IMR-90 (cell line): Measurements from ENCODE around the gene GBF1. TPM values are rescaled to one million over a fixed set of nuclear protein-coding genes. Genes with fewer than 3 reads are reported as not detected.

Source experiments
- ATAC-seq: fragments of 200-7000 bp; cut with Tn5 transposase; 2 replicates; pipeline ENCODE4 v1.9.1; 2020; ENCODE audit warnings: low read depth, mild to moderate bottlenecking, moderate library complexity
- BruUV-seq: library from RNA; stranded (reverse); fragments of 400-500 nt; replicated peaks from 2 replicates; lab custom pipeline; 2021; lab: Mats Ljungman, UMichigan
- CTCF ChIA-PET: fragments of 300-600 bp; formaldehyde crosslinking; extraction: SDS; loops from one replicate; lab custom pipeline; 2021; ENCODE audit warnings: antibody characterized with exemption; lab: Yijun Ruan, JAX
- POLR2A ChIA-PET: fragments of 300-600 bp; sonication (Branson Sonifier 250); formaldehyde crosslinking; loops from one replicate; lab custom pipeline; 2022; ENCODE audit warnings: antibody characterized with exemption; ENCODE audit not compliant: unreplicated experiment; lab: Charles Lee
- DNase-seq: peaks from one replicate; pipeline ENCODE4 v3.0.0; 2013
- H2AFZ ChIP-seq: replicated peaks from 2 replicates; pipeline ENCODE3; 2013; ENCODE audit warnings: low read length, mild to moderate bottlenecking; ENCODE audit not compliant: poor library complexity
- H2AK5ac ChIP-seq: 2 replicates; pipeline ENCODE4 v1.6.1; 2013; ENCODE audit warnings: low read depth, low read length, inconsistent platforms
- H2AK9ac ChIP-seq: replicated peaks from 2 replicates; pipeline ENCODE3; 2013; ENCODE audit warnings: mild to moderate bottlenecking, low read depth, low read length, moderate library complexity; ENCODE audit not compliant: poor library complexity
- H2BK120ac ChIP-seq: 2 replicates; pipeline ENCODE4 v1.6.1; 2013; ENCODE audit warnings: low read depth, low read length, inconsistent platforms
- H2BK15ac ChIP-seq: 3 replicates; pipeline ENCODE4 v1.6.1; 2013; ENCODE audit warnings: low read depth, low read length, inconsistent platforms
- H2BK20ac ChIP-seq: 2 replicates; pipeline ENCODE4 v1.6.1; 2013; ENCODE audit warnings: low read depth, mild to moderate bottlenecking, inconsistent platforms, low read length, moderate library complexity
- H2BK5ac ChIP-seq: 2 replicates; pipeline ENCODE4 v1.6.1; 2013; ENCODE audit warnings: mild to moderate bottlenecking, low read depth, low read length, inconsistent platforms; ENCODE audit not compliant: poor library complexity, severe bottlenecking
- H3K14ac ChIP-seq: replicated peaks from 2 replicates; pipeline ENCODE4 v1.6.1; 2013; ENCODE audit warnings: low read depth, low read length, inconsistent platforms
- H3K18ac ChIP-seq: 2 replicates; pipeline ENCODE4 v1.6.1; 2013; ENCODE audit warnings: low read depth, low read length, control low read depth
- H3K23ac ChIP-seq: 2 replicates; pipeline ENCODE4 v1.6.1; 2013; ENCODE audit warnings: low read depth, low read length, inconsistent platforms
- H3K27ac ChIP-seq: 2 replicates; pipeline ENCODE4 v1.5.1; 2013; ENCODE audit warnings: mild to moderate bottlenecking, control low read depth, low read length; ENCODE audit not compliant: insufficient read depth
- H3K27me3 ChIP-seq: 2 replicates; pipeline ENCODE4 v1.6.1; 2013; ENCODE audit warnings: low read length; ENCODE audit not compliant: control insufficient read depth, insufficient read depth
- H3K36me3 ChIP-seq: 2 replicates; pipeline ENCODE4 v1.6.1; 2013; ENCODE audit warnings: low read length, mixed read lengths; ENCODE audit not compliant: control insufficient read depth, insufficient read depth
- H3K4ac ChIP-seq: 2 replicates; pipeline ENCODE4 v1.6.1; 2013; ENCODE audit warnings: low read depth, low read length, inconsistent platforms
- H3K4me1 ChIP-seq: 2 replicates; pipeline ENCODE4 v1.6.1; 2013; ENCODE audit warnings: low read length, mixed read lengths; ENCODE audit not compliant: control insufficient read depth, insufficient read depth
- H3K4me2 ChIP-seq: 2 replicates; pipeline ENCODE4 v1.6.1; 2013; ENCODE audit warnings: low read depth, mild to moderate bottlenecking, control low read depth, low read length, moderate library complexity
- H3K4me3 ChIP-seq: 2 replicates; pipeline ENCODE4 v1.5.1; 2013; ENCODE audit warnings: low read depth, mild to moderate bottlenecking, control low read depth, low read length, moderate library complexity; ENCODE audit not compliant: insufficient read depth
- H3K56ac ChIP-seq: 2 replicates; pipeline ENCODE4 v1.6.1; 2013; ENCODE audit warnings: low read length, inconsistent platforms; ENCODE audit not compliant: insufficient read depth; ENCODE audit errors: extremely low read depth
- H3K79me1 ChIP-seq, 2 experiments: 2 replicates each; pipeline ENCODE4 v1.6.1; 2013; ENCODE audit warnings: low read length in 2 of 2, inconsistent platforms in 1 of 2, low read depth in 1 of 2
- H3K9ac ChIP-seq: 2 replicates; pipeline ENCODE4 v1.6.1; 2013; ENCODE audit warnings: low read depth, low read length, control low read depth
- H3K9me1 ChIP-seq: 2 replicates; pipeline ENCODE4 v1.6.1; 2013; ENCODE audit warnings: low read length, inconsistent platforms; ENCODE audit not compliant: insufficient read depth
- H3K9me3 ChIP-seq: 2 replicates; pipeline ENCODE4 v1.6.1; 2013; ENCODE audit warnings: low read length; ENCODE audit not compliant: control insufficient read depth, insufficient read depth
- H4K20me1 ChIP-seq: 2 replicates; pipeline ENCODE4 v1.6.1; 2013; ENCODE audit warnings: low read length, inconsistent platforms; ENCODE audit not compliant: insufficient read depth
- H4K5ac ChIP-seq: 2 replicates; pipeline ENCODE4 v1.6.1; 2013; ENCODE audit warnings: mild to moderate bottlenecking, low read depth, low read length, control low read depth
- H4K8ac ChIP-seq, 2 experiments: 2 replicates each; pipeline ENCODE4 v1.6.1; 2013; ENCODE audit warnings: low read depth in 2 of 2, low read length in 2 of 2, control low read depth in 1 of 2, inconsistent platforms in 1 of 2
- H4K91ac ChIP-seq: 2 replicates; pipeline ENCODE4 v1.6.1; 2013; ENCODE audit warnings: low read depth, low read length, inconsistent platforms; ENCODE audit not compliant: insufficient read depth
- CHD1 ChIP-seq: IDR thresholded peaks from 2 replicates; pipeline ENCODE4 v1.6.1; 2012; ENCODE audit warnings: low read depth, low read length, improper control_type of control experiment
- NFE2L2 ChIP-seq: fragments of 150-350 bp; IDR thresholded peaks from 2 replicates; pipeline ENCODE4 v1.6.1; 2016; ENCODE audit warnings: low read depth, mild to moderate bottlenecking, low read length
- RAD21 ChIP-seq: IDR thresholded peaks from 2 replicates; pipeline ENCODE4 v1.6.1; 2012; ENCODE audit warnings: low read length, improper control_type of control experiment
- WGBS, 2 experiments: methylation state at CpG; one replicate each; pipeline versions ENCODE4 v1.1.5 to v1.1.7; 2013; ENCODE audit warnings: missing lambda C conversion rate in 2 of 2; ENCODE audit not compliant: insufficient read length in 1 of 2; ENCODE audit errors: extremely low coverage in 2 of 2; 5-methylcytosine and 5-hydroxymethylcytosine counted together
- dilution Hi-C: fragments of 300-500 bp; cut with HindIII; formaldehyde crosslinking; loops from one replicate; pipeline ENCODE4 v1.14.3; 2018; ENCODE audit warnings: low sequenced_read_pairs; ENCODE audit not compliant: unreplicated experiment
- in situ Hi-C: fragments of 300-500 bp; cut with MboI; formaldehyde crosslinking; loops from 3 replicates; pipeline ENCODE4 v1.14.3; 2019; ENCODE audit warnings: low sequenced_read_pairs, inconsistent platforms, mixed read lengths
- intact Hi-C: fragments of 100-400 bp; cut with micrococcal nuclease; formaldehyde crosslinking; loops from 2 replicates; pipeline ENCODE4 v1.10.0; 2022
- polyA plus RNA-seq, 3 experiments: library from polyadenylated mRNA; depleted of rRNA; stranded (reverse); fragments of >200 nt; gene quantifications; 2 replicates each; pipeline ENCODE4 v1.2.3, GENCODE V29; 2012; ENCODE audit warnings: low replicate concordance in 1 of 3
- total RNA-seq: library from RNA; depleted of rRNA; stranded (reverse); fragments of >200 nt; gene quantifications from 2 replicates; pipeline ENCODE4 v1.2.3, GENCODE V29; 2012

The GBF1 gene
- total and polyA plus RNA-seq, 2 of the 4 experiments (the other 2 are of a cell fraction) = 38.7 to 40.1 TPM

DNA sequence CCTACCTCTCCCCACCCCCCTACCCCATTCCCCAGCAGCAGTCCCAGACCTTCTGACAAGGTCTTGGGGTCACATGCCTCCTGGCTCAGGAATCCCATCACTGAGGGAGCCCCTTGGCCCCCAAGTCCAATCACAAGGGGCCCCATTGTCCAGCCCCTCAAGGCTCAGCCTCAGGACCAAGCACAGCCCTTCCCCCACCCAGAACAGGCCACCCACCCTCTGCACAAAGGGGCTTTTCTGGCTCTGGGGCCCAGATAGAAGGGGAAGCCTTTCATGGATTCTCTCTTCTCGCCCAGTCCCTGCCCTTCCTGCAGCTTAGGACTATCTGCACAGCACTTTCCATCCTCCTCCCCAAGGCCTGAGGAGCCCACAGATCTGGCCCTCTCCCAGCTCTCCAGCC lies 180.1 kb downstream of the GBF1 start:
- no peak overlapping the region for H2AK5ac ChIP-seq
- no peak overlapping the region for H3K4me3 ChIP-seq
- H2AK9ac ChIP-seq = no peak overlapping the region
- BruUV-seq = no TSS peak
- H2BK120ac ChIP-seq = no peak overlapping the region
- H2BK15ac ChIP-seq = no peak overlapping the region
- H3K23ac ChIP-seq = no peak overlapping the region
- in situ Hi-C loops = no loop called here
- H3K4me1 ChIP-seq = peaks cover 6% of the 10 kb centered on the region
- no peak for DNase-seq
- no peak overlapping the region for H3K9ac ChIP-seq
- H3K18ac ChIP-seq = no peak overlapping the region
- H3K79me1 ChIP-seq = peaks cover 3 to 44% of the 10 kb centered on the region in 2 experiments; a peak in 3 of 4 replicates
- no peak overlapping the region for H3K27ac ChIP-seq
- H3K9me1 ChIP-seq = 0 out of 2 replicates have a peak, but pooled peaks cover 4% of the 10 kb centered on the region
- H4K91ac ChIP-seq = no peak overlapping the region
- ATAC-seq = no peak
- no peak overlapping the region for H3K4me2 ChIP-seq
- H2BK5ac ChIP-seq = no peak overlapping the region
- H4K8ac ChIP-seq = no peak overlapping the region
- no peak for TF ChIP-seq RAD21
- no peak for TF ChIP-seq CHD1
- no peak for TF ChIP-seq NFE2L2
- WGBS, 2 experiments = no CpG with 5 or more reads among the region's 1 CpG
- no peaks in the 10 kb centered on the region for H3K9me3 ChIP-seq
- no peaks in the 10 kb centered on the region for H3K27me3 ChIP-seq
- ChIA-PET CTCF (no interaction called here), POLR2A (no interaction called here)
- intact Hi-C loops = no loop called here
- no peak overlapping the region for H3K4ac ChIP-seq
- H4K5ac ChIP-seq = no peak overlapping the region
- no peak overlapping the region for H2AFZ ChIP-seq
- H4K20me1 ChIP-seq = no peaks in the 10 kb centered on the region
- dilution Hi-C loops = no loop called here
- no peak overlapping the region for H2BK20ac ChIP-seq
- peaks cover 6% of the 10 kb centered on the region; the same call in 1 of the 2 replicates for H3K36me3 ChIP-seq
- no peak overlapping the region for H3K14ac ChIP-seq
- no peak overlapping the region for H3K56ac ChIP-seq
